Mucosa of descending colon (tissue), 3 donors: Measurements from ENCODE around the gene RIT2. TPM values are rescaled to one million over a fixed set of nuclear protein-coding genes. Genes with fewer than 3 reads are reported as not detected.

Experiments
- ATAC-seq: fragments of 200-7000 bp; cut with Tn5 transposase; one replicate; pipeline ENCODE4 v1.9.1; 2020; ENCODE audit warnings: mild to moderate bottlenecking, moderate library complexity
- DNase-seq, 3 donors: peaks; one replicate each; pipeline ENCODE4 v3.0.0-alpha.2; 2020
- H3K36me3 ChIP-seq: fragments of 200-600 bp; one replicate; pipeline ENCODE4 v1.8.0; 2021; ENCODE audit warnings: low read depth, mild to moderate bottlenecking
- H3K4me1 ChIP-seq: fragments of 200-600 bp; one replicate; pipeline ENCODE4 v1.8.0; 2021; ENCODE audit warnings: low read depth, mild to moderate bottlenecking
- H3K4me3 ChIP-seq: fragments of 200-600 bp; one replicate; pipeline ENCODE4 v1.8.0; 2021; ENCODE audit warnings: mild to moderate bottlenecking
- H3K9me3 ChIP-seq: fragments of 200-600 bp; one replicate; pipeline ENCODE4 v1.8.0; 2021; ENCODE audit warnings: mild to moderate bottlenecking
- intact Hi-C, 2 donors: fragments of 100-400 bp; cut with DNase I in 1 of 2; cut with micrococcal nuclease in 1 of 2; formaldehyde crosslinking; loops; one replicate each; pipeline versions ENCODE4 v1.11.0 to v1.11.1; 2022; cut with DNase I, micrococcal nuclease
- total RNA-seq, 3 donors: library from RNA; stranded (reverse); fragmentation: NEBNext Ultra II Directional in 2 of 3; extraction: Animal tissue kit (Norgen Biotek cat#: 25700) in 2 of 3; gene quantifications; one replicate each; pipeline versions ENCODE4 v1.2.1 to v1.2.4, GENCODE V29; 2021 to 2023
- TF ChIP-seq, protein P1 (sequence below): fragments of 200-600 bp; IDR thresholded peaks from one replicate; pipeline ENCODE4 v1.8.0; 2022; ENCODE audit warnings: antibody characterized with exemption, mild to moderate bottlenecking
- donor health status: DM: no; HTN: no; CAD: no; lungs with moderate emphysema.
- donor health status: DM: no; HTN: no; CAD: no.
- donor health status: DM: no; HTN: yes; CAD: no.

RIT2 gene
- total RNA-seq, 3 donors from 2014 or later, result 0.44 TPM; not detected in 2

GRCh38 chr18:43031169-43031568 is 84.3 kb downstream of the RIT2 start:
- intact Hi-C loops, result no loop called here
- Histone ChIP-seq H3K4me1 (no peaks in the 10 kb centered on the region), H3K36me3 (no peaks in the 10 kb centered on the region), H3K9me3 (no peaks in the 10 kb centered on the region), H3K4me3 (no peak overlapping the region)
- ATAC-seq (no peak), DNase-seq (no peak)
- TF ChIP-seq, protein P1, sequence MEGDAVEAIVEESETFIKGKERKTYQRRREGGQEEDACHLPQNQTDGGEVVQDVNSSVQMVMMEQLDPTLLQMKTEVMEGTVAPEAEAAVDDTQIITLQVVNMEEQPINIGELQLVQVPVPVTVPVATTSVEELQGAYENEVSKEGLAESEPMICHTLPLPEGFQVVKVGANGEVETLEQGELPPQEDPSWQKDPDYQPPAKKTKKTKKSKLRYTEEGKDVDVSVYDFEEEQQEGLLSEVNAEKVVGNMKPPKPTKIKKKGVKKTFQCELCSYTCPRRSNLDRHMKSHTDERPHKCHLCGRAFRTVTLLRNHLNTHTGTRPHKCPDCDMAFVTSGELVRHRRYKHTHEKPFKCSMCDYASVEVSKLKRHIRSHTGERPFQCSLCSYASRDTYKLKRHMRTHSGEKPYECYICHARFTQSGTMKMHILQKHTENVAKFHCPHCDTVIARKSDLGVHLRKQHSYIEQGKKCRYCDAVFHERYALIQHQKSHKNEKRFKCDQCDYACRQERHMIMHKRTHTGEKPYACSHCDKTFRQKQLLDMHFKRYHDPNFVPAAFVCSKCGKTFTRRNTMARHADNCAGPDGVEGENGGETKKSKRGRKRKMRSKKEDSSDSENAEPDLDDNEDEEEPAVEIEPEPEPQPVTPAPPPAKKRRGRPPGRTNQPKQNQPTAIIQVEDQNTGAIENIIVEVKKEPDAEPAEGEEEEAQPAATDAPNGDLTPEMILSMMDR, result no peak

DNA sequence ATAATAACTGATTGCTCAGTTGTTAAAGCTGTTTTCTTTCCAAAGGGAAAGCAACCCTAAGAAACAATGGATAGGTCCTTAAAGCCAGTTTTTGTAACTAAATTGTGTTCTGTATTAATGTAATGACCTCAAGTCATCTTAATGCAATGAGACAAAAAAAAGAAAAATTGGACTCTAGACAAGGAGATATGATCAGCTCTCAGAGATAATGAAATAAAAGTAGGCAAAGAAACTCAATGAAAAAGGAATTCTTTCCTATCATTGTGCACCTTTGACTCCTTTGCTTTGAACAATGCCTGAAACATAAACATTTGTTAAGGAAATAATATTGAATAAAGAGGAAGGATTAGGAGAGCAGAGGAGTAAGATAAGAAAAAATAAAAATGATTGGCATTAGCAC is 86.1 kb downstream of the RIT2 start:
- no peak overlapping the region for H3K4me3 ChIP-seq
- H3K4me1 ChIP-seq, result no peaks in the 10 kb centered on the region
- TF ChIP-seq, protein P1, result no peak
- DNase-seq (no peak), ATAC-seq (no peak)
- intact Hi-C loops, result no loop called here
- no peaks in the 10 kb centered on the region for H3K9me3 ChIP-seq
- no peaks in the 10 kb centered on the region for H3K36me3 ChIP-seq

DNA sequence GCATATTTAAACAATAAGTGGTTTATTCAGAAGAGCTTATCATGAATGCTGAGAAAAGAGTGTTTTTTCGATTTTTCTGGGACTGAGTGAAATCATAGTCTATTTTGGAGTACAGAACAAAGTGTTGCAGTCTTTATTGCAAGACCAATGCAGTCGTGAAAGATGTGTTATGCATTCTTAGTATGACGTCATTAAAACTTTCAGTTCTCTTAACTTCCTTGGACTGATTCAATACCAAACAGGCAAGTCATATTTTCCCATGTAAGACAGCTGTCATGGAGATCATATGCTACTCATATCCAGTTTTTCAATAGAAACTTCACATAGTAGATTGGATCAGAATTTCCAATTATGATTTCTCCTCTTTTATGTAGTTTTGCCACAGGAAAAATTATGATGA is 92.6 kb downstream of the RIT2 start:
- DNase-seq (no peak), ATAC-seq (no peak)
- TF ChIP-seq, protein P1, result no peak
- Histone ChIP-seq H3K4me3 (no peak overlapping the region), H3K36me3 (no peaks in the 10 kb centered on the region), H3K9me3 (no peaks in the 10 kb centered on the region), H3K4me1 (no peaks in the 10 kb centered on the region)
- intact Hi-C loops, result no loop called here

GRCh38 chr18:43017622-43018021 is 97.9 kb downstream of the RIT2 start:
- Histone ChIP-seq H3K4me3 (no peak overlapping the region), H3K4me1 (no peaks in the 10 kb centered on the region), H3K9me3 (no peaks in the 10 kb centered on the region), H3K36me3 (no peaks in the 10 kb centered on the region)
- TF ChIP-seq, protein P1, result no peak
- intact Hi-C loops, result no loop called here
- ATAC-seq (no peak), DNase-seq (no peak)

DNA sequence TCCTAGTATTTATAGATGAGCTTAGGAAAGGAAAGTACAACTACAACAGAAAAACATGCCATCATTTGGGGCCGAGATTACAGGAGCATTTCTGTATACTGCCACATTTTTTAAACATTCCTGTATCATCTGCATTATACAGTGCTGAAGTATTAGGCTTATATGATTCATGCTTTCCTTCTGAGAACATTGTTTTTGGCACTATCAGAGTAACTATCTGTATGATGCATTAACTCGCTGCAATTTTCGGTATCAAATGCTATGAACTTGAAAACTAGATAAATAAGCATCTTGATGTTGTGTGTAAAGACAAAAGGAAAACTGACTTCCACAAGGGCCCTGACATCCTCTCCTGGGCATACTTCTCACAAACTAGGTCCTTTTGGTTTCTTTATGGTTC is 102.0 kb downstream of the RIT2 start:
- Histone ChIP-seq H3K4me3 (no peak overlapping the region), H3K36me3 (no peaks in the 10 kb centered on the region), H3K4me1 (no peaks in the 10 kb centered on the region), H3K9me3 (no peaks in the 10 kb centered on the region)
- intact Hi-C loops, result no loop called here
- TF ChIP-seq, protein P1, result no peak
- no peak for DNase-seq
- ATAC-seq, result no peak

- no peaks in the 10 kb centered on the region for H3K9me3 ChIP-seq
- ATAC-seq (no peak), DNase-seq (no peak)
- intact Hi-C loops, result no loop called here
- H3K4me1 ChIP-seq, result no peaks in the 10 kb centered on the region
- H3K4me3 ChIP-seq, result no peak overlapping the region
- TF ChIP-seq, protein P1, result no peak
- H3K36me3 ChIP-seq, result no peaks in the 10 kb centered on the region
These were observed 102.5 kb downstream of the RIT2 start for GRCh38 chr18:43012951-43013350.
